Caco-2 (cell line): Measurements from ENCODE around the gene PALM3. TPM values are rescaled to one million over a fixed set of nuclear protein-coding genes. Genes with fewer than 3 reads are reported as not detected.
"Not testable (repeated sequence)": the region's sequence is repeated elsewhere in the genome, so short reads cannot be mapped to it uniquely, and the experiment has no call there.

ENCODE experiments used
- BruUV-seq: library from RNA; stranded (reverse); fragments of 400-500 nt; replicated peaks from 2 replicates; lab custom pipeline; 2021; lab: Mats Ljungman, UMichigan
- CTCF ChIA-PET: fragments of 300-600 bp; sonication (Branson Sonifier 250); formaldehyde crosslinking; loops from one replicate; lab custom pipeline; 2022; ENCODE audit warnings: antibody characterized with exemption; lab: Charles Lee
- POLR2A ChIA-PET: fragments of 300-600 bp; sonication (Branson Sonifier 250); formaldehyde crosslinking; loops from one replicate; lab custom pipeline; 2022; ENCODE audit warnings: antibody characterized with exemption; lab: Charles Lee
- DNase-seq, 2 experiments: peaks; one replicate each; pipeline versions ENCODE4 v3.0.0 to v3.0.0-alpha.2; 2020 to 2022
- H3K27me3 ChIP-seq: replicated peaks from 2 replicates; pipeline ENCODE4 v1.6.0; 2011; ENCODE audit warnings: low read length; ENCODE audit not compliant: control insufficient read depth, insufficient read depth
- H3K36me3 ChIP-seq: 2 replicates; pipeline ENCODE4 v1.5.1; 2011; ENCODE audit warnings: low read length; ENCODE audit not compliant: control insufficient read depth, insufficient read depth
- H3K4me1 ChIP-seq: fragments of 250-450 bp; sonication (Bioruptor Pico); 2 replicates; pipeline ENCODE4 v1.5.1; 2020; ENCODE audit warnings: mild to moderate bottlenecking
- H3K4me3 ChIP-seq: 2 replicates; pipeline ENCODE4 v1.5.1; 2011; ENCODE audit warnings: low read depth, mild to moderate bottlenecking, control low read depth, low read length
- H3K9me3 ChIP-seq: fragments of 250-450 bp; sonication (Bioruptor Pico); 2 replicates; pipeline ENCODE4 v1.5.1; 2020; ENCODE audit warnings: mild to moderate bottlenecking, moderate library complexity
- H3K27ac Mint-ChIP-seq: one replicate; pipeline ENCODE4 v1.8.0; 2022; ENCODE audit warnings: mixed read lengths; ENCODE audit not compliant: unreplicated experiment
- H3K27me3 Mint-ChIP-seq: one replicate; pipeline ENCODE4 v1.8.0; 2022; ENCODE audit warnings: mixed read lengths; ENCODE audit not compliant: insufficient read depth, unreplicated experiment
- H3K36me3 Mint-ChIP-seq: one replicate; pipeline ENCODE4 v1.8.0; 2022; ENCODE audit warnings: mild to moderate bottlenecking, mixed read lengths; ENCODE audit not compliant: insufficient read depth, unreplicated experiment
- H3K4me1 Mint-ChIP-seq: one replicate; pipeline ENCODE4 v1.8.0; 2022; ENCODE audit warnings: low read depth, mixed read lengths; ENCODE audit not compliant: unreplicated experiment
- H3K4me3 Mint-ChIP-seq: one replicate; pipeline ENCODE4 v1.8.0; 2022; ENCODE audit warnings: mild to moderate bottlenecking, moderate library complexity, mixed read lengths; ENCODE audit not compliant: unreplicated experiment
- H3K9me3 Mint-ChIP-seq: one replicate; pipeline ENCODE4 v1.8.0; 2022; ENCODE audit warnings: mixed read lengths; ENCODE audit not compliant: unreplicated experiment
- intact Hi-C: fragments of 100-400 bp; cut with micrococcal nuclease; formaldehyde crosslinking; loops from one replicate; pipeline ENCODE4 v1.10.0; 2022; ENCODE audit not compliant: unreplicated experiment
- total RNA-seq: library from RNA; stranded (reverse); gene quantifications from 2 replicates; pipeline ENCODE4 v1.2.3, GENCODE V29; 2022
- TF ChIP-seq, protein P1 (sequence below), 2 experiments: fragments of 200-600 bp in 1 of 2; IDR thresholded peaks; 1 replicate in 1 of 2; 2 replicates in 1 of 2; pipeline versions ENCODE4 v1.5.1 to v1.8.0; 2011 to 2022; ENCODE audit warnings: antibody characterized with exemption in 1 of 2, control low read depth in 1 of 2, inconsistent platforms in 1 of 2, low read depth in 1 of 2, low read length in 1 of 2, mild to moderate bottlenecking in 1 of 2, moderate library complexity in 1 of 2; ENCODE audit not compliant: insufficient read depth in 1 of 2, severe bottlenecking in 1 of 2, unreplicated experiment in 1 of 2

Gene PALM3
- total RNA-seq, 1 experiment from 2014 or later: 25.9 TPM

DNA sequence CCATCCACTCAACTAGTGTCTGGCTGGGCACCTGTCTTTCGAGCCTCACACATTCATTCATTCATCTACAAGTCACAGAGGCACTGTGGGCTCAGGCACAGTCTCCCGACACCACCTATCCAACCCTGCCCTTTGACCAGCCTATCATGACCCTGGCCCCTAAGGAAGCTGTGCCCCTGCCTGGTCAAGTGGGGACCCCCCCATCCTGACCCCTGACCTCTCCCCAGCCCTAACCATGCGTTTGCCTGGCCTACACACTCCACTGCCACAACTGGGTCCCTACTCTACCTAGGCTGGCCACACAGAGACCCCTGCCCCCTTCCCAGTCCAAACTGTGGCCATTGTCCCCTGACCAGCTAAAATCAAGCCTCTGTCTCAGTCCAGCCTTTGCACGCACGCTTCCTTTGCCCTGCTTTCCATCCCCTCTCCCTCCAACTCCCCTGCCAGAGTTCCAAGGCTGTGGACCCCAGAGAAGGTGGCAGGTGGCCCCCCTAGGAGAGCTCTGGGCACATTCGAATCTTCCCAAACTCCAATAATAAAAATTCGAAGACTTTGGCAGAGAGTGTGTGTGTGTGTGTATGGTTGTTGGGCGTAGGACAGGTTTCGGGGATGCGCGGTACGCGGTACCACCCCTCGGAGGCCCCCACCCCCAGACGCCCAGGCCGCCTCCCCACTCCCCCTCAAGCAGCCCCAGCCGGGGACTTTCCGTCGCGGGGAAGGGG lies 30.7 kb downstream of the PALM3 start:
- Mint-ChIP-seq H3K36me3 (peaks cover 10% of the 10 kb centered on the region), H3K4me3 (peak overlapping the region; percentile 89), H3K4me1 (peaks cover 6% of the 10 kb centered on the region), H3K27me3 (no peaks in the 10 kb centered on the region), H3K9me3 (no peaks in the 10 kb centered on the region), H3K27ac (peak overlapping the region; percentile 55)
- no peak for DNase-seq
- POLR2A ChIA-PET: interaction anchor here (0.6 to 1.1 kb wide), 3 partner anchors 25 to 41 kb away, joined by 3 to 6 read pairs (median 3); partner anchors contain the start of gene RFX1
- no peaks in the 10 kb centered on the region for H3K9me3 ChIP-seq
- BruUV-seq: no TSS peak
- no peaks in the 10 kb centered on the region for H3K4me1 ChIP-seq
- CTCF ChIA-PET: interaction anchor here (0.6 to 1.5 kb wide), 14 partner anchors 9 to 235 kb away, joined by 3 to 7 read pairs (median 4); partner anchors contain the start of genes ASF1B, MISP3 and RFX1
- peak overlapping the region; percentile 61 for H3K4me3 ChIP-seq
- H3K36me3 ChIP-seq: no peaks in the 10 kb centered on the region
- intact Hi-C loops: loop anchor here (1.0 kb wide), 1 partner anchor 44 kb away; no protein-coding TSS in a partner anchor
- TF ChIP-seq, protein P1, sequence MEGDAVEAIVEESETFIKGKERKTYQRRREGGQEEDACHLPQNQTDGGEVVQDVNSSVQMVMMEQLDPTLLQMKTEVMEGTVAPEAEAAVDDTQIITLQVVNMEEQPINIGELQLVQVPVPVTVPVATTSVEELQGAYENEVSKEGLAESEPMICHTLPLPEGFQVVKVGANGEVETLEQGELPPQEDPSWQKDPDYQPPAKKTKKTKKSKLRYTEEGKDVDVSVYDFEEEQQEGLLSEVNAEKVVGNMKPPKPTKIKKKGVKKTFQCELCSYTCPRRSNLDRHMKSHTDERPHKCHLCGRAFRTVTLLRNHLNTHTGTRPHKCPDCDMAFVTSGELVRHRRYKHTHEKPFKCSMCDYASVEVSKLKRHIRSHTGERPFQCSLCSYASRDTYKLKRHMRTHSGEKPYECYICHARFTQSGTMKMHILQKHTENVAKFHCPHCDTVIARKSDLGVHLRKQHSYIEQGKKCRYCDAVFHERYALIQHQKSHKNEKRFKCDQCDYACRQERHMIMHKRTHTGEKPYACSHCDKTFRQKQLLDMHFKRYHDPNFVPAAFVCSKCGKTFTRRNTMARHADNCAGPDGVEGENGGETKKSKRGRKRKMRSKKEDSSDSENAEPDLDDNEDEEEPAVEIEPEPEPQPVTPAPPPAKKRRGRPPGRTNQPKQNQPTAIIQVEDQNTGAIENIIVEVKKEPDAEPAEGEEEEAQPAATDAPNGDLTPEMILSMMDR (IDR thresholded peaks at IDR 0.05; ENCODE audit: insufficient read depth in 1 of 2, low read depth in 1 of 2, low read length in 1 of 2, severe bottlenecking in 1 of 2, unreplicated experiment in 1 of 2): no peak
- H3K27me3 ChIP-seq: no peaks in the 10 kb centered on the region

DNA sequence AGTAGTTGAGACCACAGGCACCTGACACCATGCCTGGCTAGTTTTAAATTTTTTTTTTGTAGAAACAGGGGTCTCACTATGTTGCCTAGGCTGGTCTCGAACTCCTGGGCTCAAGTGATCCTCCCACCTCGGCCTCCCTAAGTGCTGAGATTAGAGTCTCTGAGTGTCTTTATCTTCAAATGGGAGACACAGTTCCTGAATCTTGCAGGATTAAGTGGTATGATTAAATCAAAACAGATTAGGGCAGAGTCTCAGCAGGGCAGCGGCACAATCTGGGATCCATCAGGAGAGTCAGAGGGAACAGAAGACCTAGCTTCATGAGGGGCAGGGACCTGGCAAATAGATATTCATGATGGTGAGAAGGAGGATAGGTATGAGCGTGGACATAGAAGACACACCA lies 33.0 kb downstream of the PALM3 start:
- POLR2A ChIA-PET: no interaction called here
- DNase-seq: no peak
- no peaks in the 10 kb centered on the region for H3K9me3 Mint-ChIP-seq
- intact Hi-C loops: no loop called here
- no peaks in the 10 kb centered on the region for H3K27me3 ChIP-seq
- TF ChIP-seq, protein P1 (IDR thresholded peaks at IDR 0.05; ENCODE audit: insufficient read depth in 1 of 2, low read depth in 1 of 2, low read length in 1 of 2, severe bottlenecking in 1 of 2, unreplicated experiment in 1 of 2): no peak
- H3K27me3 Mint-ChIP-seq: no peaks in the 10 kb centered on the region
- H3K4me1 Mint-ChIP-seq: peaks cover under 1% of the 10 kb centered on the region
- H3K27ac Mint-ChIP-seq: no peak overlapping the region
- H3K4me3 Mint-ChIP-seq: no peak overlapping the region
- H3K36me3 Mint-ChIP-seq: peaks cover 6% of the 10 kb centered on the region
- no peak overlapping the region for H3K4me3 ChIP-seq
- CTCF ChIA-PET: interaction anchor here (1.2 kb wide), 1 partner anchor 68 kb away, joined by 7 read pairs; no protein-coding TSS in a partner anchor
- H3K4me1 ChIP-seq: no peaks in the 10 kb centered on the region
- no peaks in the 10 kb centered on the region for H3K36me3 ChIP-seq
- H3K9me3 ChIP-seq: no peaks in the 10 kb centered on the region
- no TSS peak for BruUV-seq

DNA sequence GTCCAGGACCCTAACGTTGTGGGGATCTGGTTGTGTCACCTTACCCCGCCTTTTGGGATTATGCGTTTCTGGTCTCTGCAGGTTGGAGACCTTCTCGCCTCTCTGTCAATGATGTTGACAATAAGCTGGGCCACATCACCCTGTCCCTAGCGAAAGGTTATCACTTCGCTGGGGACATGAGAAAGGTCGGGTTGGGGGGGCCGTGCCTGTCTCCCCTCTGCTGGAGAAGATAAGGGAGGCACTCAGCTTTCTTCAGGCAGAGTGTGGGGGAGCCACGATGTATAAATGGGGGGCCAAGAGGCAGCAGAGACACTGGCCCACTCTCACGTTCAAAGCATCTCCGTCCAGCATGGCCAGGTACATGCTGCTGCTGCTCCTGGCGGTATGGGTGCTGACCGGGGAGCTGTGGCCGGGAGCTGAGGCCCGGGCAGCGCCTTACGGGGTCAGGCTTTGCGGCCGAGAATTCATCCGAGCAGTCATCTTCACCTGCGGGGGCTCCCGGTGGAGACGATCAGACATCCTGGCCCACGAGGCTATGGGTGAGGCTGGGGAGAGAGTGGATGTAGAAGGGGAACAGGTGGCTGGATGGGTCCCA lies 33.9 kb downstream of the PALM3 start, which contains the start of gene RLN3:
Gene RLN3, plus strand, starts transcription at position 293 of the 595 bp plus-strand sequence. Its CDS starts 57 bp downstream, at position 350.
- peaks cover 4% of the 10 kb centered on the region for H3K36me3 Mint-ChIP-seq
- H3K27ac Mint-ChIP-seq: no peak within 1 kb of the TSS
- DNase-seq: no peak
- no peaks in the 10 kb centered on the region for H3K27me3 Mint-ChIP-seq
- TF ChIP-seq, protein P1 (IDR thresholded peaks at IDR 0.05; ENCODE audit: insufficient read depth in 1 of 2, low read depth in 1 of 2, low read length in 1 of 2, severe bottlenecking in 1 of 2, unreplicated experiment in 1 of 2): no peak
- ChIA-PET POLR2A (no interaction called here), CTCF (interaction anchor here (1.2 kb wide), 1 partner anchor 67 kb away, joined by 7 read pairs; no protein-coding TSS in a partner anchor)
- intact Hi-C loops: no loop called here
- Histone ChIP-seq H3K27me3 (no peaks in the 10 kb centered on the region), H3K9me3 (no peaks in the 10 kb centered on the region), H3K4me1 (no peaks in the 10 kb centered on the region), H3K36me3 (no peaks in the 10 kb centered on the region), H3K4me3 (no peak within 1 kb of the TSS)
- H3K9me3 Mint-ChIP-seq: no peaks in the 10 kb centered on the region
- H3K4me1 Mint-ChIP-seq: peaks cover 6% of the 10 kb centered on the region
- no TSS peak for BruUV-seq
- H3K4me3 Mint-ChIP-seq: no peak within 1 kb of the TSS

DNA sequence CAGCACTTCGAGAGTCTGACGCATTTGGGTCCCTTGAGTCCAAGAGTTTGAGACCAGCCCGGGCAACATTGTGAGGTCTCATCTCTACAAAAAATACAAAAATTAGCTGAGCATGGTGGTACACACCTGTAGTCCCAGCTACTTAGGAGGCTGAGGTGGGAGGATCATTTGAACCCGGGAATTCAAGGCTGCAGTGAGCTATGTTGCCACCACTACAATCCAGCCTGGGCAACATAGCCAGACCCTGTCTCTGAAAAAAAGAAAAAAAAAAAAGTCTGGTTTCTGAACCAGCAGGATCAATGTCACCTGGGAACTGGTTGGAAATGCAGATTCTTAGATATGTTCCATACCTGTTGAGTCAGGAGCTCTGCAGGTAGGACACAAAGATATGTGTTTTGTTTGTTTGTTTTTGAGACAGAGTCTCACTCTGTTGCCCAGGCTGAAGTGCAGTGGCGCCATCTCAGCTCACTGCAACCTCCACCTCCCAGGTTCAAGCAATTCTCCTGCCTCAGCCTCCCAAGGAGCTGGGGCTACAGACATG lies 35.2 kb downstream of the PALM3 start:
- H3K4me1 ChIP-seq, H3K4me1 Mint-ChIP-seq, H3K36me3 ChIP-seq, DNase-seq, POLR2A ChIA-PET, BruUV-seq, H3K4me3 Mint-ChIP-seq, H3K36me3 Mint-ChIP-seq, H3K9me3 Mint-ChIP-seq, H3K27ac Mint-ChIP-seq, CTCF ChIA-PET, intact Hi-C loops, H3K9me3 ChIP-seq, H3K4me3 ChIP-seq, H3K27me3 ChIP-seq, H3K27me3 Mint-ChIP-seq: not testable (repeated sequence)
